Uterus (tissue), 4 donors: Measurements from ENCODE around the gene DTX3. TPM values are rescaled to one million over a fixed set of nuclear protein-coding genes. Genes with fewer than 3 reads are reported as not detected.
"Not testable (repeated sequence)": the region's sequence is repeated elsewhere in the genome, so short reads cannot be mapped to it uniquely, and the experiment has no call there.

ENCODE experiments used
- DNase-seq, 2 donors: peaks; one replicate each; pipeline ENCODE4 v3.0.0-alpha.2; 2019 to 2020
- H3K27ac ChIP-seq, 2 donors: fragments of 200-600 bp; sonication (generic); 1 replicate in 1 of 2; 2 replicates in 1 of 2; pipeline ENCODE4 v1.5.1; 2016 to 2018
- H3K27me3 ChIP-seq, 2 donors: fragments of 200-600 bp; sonication (generic); one replicate each; pipeline ENCODE4 v1.5.1; 2018 to 2019; ENCODE audit warnings: control low read depth in 1 of 2
- H3K36me3 ChIP-seq, 2 donors: fragments of 200-600 bp; sonication (generic); one replicate each; pipeline ENCODE4 v1.5.1; 2019; ENCODE audit warnings: control low read depth in 1 of 2
- H3K4me1 ChIP-seq, 2 donors: fragments of 200-600 bp; sonication (generic); one replicate each; pipeline ENCODE4 v1.5.1; 2018 to 2019; ENCODE audit warnings: control low read depth in 1 of 2
- H3K4me3 ChIP-seq, 2 donors: fragments of 200-600 bp; sonication (generic); 1 replicate in 1 of 2; 2 replicates in 1 of 2; pipeline ENCODE4 v1.5.1; 2018 to 2019; ENCODE audit warnings: mild to moderate bottlenecking in 1 of 2
- H3K9me3 ChIP-seq, 2 donors: fragments of 200-600 bp; sonication (generic); one replicate each; pipeline ENCODE4 v1.5.1; 2019; ENCODE audit warnings: control low read depth in 1 of 2
- POLR2A ChIP-seq, 2 donors: fragments of 450-650 bp; IDR thresholded peaks; one replicate each; pipeline ENCODE4 v1.6.1; 2016; ENCODE audit warnings: antibody characterized with exemption in 2 of 2, mild to moderate bottlenecking in 1 of 2, moderate library complexity in 1 of 2
- intact Hi-C: fragments of 100-400 bp; cut with DNase I; formaldehyde crosslinking; loops from one replicate; pipeline ENCODE4 v1.15.1; 2023; ENCODE audit warnings: low total_unique reads
- total RNA-seq, 4 donors: library from RNA; depleted of rRNA in 3 of 4; stranded (reverse); fragments of >200 nt in 3 of 4; gene quantifications; one replicate each; pipeline versions ENCODE4 v1.1.0 to v1.2.4, GENCODE V29; 2014 to 2023
- TF ChIP-seq, protein P1 (sequence below), 4 experiments: fragments of 200-600 bp in 2 of 4; fragments of 450-650 bp in 2 of 4; sonication (generic) in 2 of 4; IDR thresholded peaks; one replicate each; pipeline ENCODE4 v1.5.1; 2016 to 2019; ENCODE audit warnings: antibody characterized with exemption in 4 of 4, mild to moderate bottlenecking in 2 of 4, moderate library complexity in 1 of 4
- donor health status: DM: yes; HTN: yes; CAD: no.

Gene DTX3
- total RNA-seq, 4 donors from 2014 or later = 17.6 to 82.5 (median 40.9) TPM

- Histone ChIP-seq H3K27ac (no peak overlapping the region), H3K36me3 (no peaks in the 10 kb centered on the region), H3K4me1 (no peaks in the 10 kb centered on the region), H3K27me3 (no peaks in the 10 kb centered on the region), H3K9me3 (no peaks in the 10 kb centered on the region), H3K4me3 (no peak overlapping the region)
- intact Hi-C loops = no loop called here
- TF ChIP-seq, protein P1, sequence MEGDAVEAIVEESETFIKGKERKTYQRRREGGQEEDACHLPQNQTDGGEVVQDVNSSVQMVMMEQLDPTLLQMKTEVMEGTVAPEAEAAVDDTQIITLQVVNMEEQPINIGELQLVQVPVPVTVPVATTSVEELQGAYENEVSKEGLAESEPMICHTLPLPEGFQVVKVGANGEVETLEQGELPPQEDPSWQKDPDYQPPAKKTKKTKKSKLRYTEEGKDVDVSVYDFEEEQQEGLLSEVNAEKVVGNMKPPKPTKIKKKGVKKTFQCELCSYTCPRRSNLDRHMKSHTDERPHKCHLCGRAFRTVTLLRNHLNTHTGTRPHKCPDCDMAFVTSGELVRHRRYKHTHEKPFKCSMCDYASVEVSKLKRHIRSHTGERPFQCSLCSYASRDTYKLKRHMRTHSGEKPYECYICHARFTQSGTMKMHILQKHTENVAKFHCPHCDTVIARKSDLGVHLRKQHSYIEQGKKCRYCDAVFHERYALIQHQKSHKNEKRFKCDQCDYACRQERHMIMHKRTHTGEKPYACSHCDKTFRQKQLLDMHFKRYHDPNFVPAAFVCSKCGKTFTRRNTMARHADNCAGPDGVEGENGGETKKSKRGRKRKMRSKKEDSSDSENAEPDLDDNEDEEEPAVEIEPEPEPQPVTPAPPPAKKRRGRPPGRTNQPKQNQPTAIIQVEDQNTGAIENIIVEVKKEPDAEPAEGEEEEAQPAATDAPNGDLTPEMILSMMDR (IDR thresholded peaks at IDR 0.05) = no peak
- TF ChIP-seq POLR2A (IDR thresholded peaks at IDR 0.05) = no peak
- no peak for DNase-seq
Measured at GRCh38 chr12:57564178-57564740, 40.4 kb upstream of the DTX3 start.

DNA sequence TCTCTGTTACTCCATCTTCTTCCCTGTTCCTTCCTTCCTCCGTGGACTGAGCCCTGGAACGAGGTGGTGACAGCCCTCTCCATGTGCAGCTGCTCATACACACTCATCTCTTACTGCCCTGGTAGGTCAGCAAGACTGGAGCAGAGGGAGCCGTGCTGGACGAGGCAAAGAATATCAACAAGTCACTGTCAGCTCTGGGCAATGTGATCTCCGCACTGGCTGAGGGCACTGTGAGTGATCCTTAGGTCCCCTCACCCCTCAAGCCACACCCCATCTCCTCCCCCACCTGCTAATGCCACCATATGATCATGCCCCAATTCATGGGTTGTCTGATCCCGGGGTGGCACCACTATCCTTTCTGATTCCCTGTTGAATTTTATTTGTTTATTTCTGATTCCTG is 35.8 kb upstream of the DTX3 start:
- Histone ChIP-seq H3K36me3 (no peaks in the 10 kb centered on the region), H3K4me3 (no peak overlapping the region), H3K4me1 (no peaks in the 10 kb centered on the region), H3K27ac (no peak overlapping the region), H3K9me3 (no peaks in the 10 kb centered on the region), H3K27me3 (no peaks in the 10 kb centered on the region)
- no peak for TF ChIP-seq POLR2A (IDR thresholded peaks at IDR 0.05)
- TF ChIP-seq, protein P1 (IDR thresholded peaks at IDR 0.05) = no peak
- intact Hi-C loops = no loop called here
- DNase-seq = no peak

DNA sequence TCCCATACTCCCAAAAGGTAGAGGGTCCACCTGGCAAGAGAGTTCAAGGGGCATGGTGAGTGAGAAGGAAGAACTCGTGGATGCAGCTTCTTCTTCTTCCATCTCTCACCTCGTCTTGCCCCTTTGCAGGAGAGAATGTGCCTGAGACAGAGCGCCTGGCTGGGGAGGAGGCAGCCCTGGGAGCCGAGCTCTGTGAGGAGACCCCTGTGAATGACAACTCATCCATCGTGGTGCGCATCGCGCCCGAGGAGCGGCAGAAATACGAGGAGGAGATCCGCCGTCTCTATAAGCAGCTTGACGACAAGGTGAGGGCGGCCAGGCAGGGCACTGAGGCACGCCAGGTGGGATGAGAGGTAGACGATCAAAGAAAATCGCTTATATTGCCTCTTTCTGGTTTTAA is 34.8 kb upstream of the DTX3 start:
- TF ChIP-seq, protein P1 (IDR thresholded peaks at IDR 0.05) = no peak
- no peak for TF ChIP-seq POLR2A (IDR thresholded peaks at IDR 0.05)
- intact Hi-C loops = no loop called here
- no peaks in the 10 kb centered on the region for H3K4me1 ChIP-seq

GRCh38 chr12:57570438-57570837 is 34.2 kb upstream of the DTX3 start:
- H3K27me3 ChIP-seq, H3K36me3 ChIP-seq, intact Hi-C loops, H3K4me1 ChIP-seq, DNase-seq, H3K4me3 ChIP-seq, H3K9me3 ChIP-seq, H3K27ac ChIP-seq: not testable (repeated sequence)

More for the DNA sequence above, 34.8 kb upstream of the DTX3 start:
- Histone ChIP-seq H3K4me3 (no peak overlapping the region), H3K36me3 (no peaks in the 10 kb centered on the region), H3K9me3 (no peaks in the 10 kb centered on the region), H3K27me3 (no peaks in the 10 kb centered on the region), H3K27ac (no peak overlapping the region)
- DNase-seq = no peak

GRCh38 chr12:57571926-57572762 is 32.5 kb upstream of the DTX3 start:
- no peak for DNase-seq
- Histone ChIP-seq H3K27ac (no peak overlapping the region), H3K36me3 (no peaks in the 10 kb centered on the region), H3K27me3 (no peaks in the 10 kb centered on the region), H3K4me3 (no peak overlapping the region), H3K4me1 (no peaks in the 10 kb centered on the region), H3K9me3 (no peaks in the 10 kb centered on the region)
- intact Hi-C loops = no loop called here
- no peak for TF ChIP-seq POLR2A (IDR thresholded peaks at IDR 0.05)
- TF ChIP-seq, protein P1 (IDR thresholded peaks at IDR 0.05) = no peak
